ENCODE measurements around the gene ZNF536. TPM values are rescaled to one million over a fixed set of nuclear protein-coding genes. Genes with fewer than 3 reads are reported as not detected.

The ZNF536 gene
- total RNA-seq (2012; rRNA removed) (not detected in 2 replicates), polyA plus RNA-seq (2012; rRNA removed) (not detected in 2 replicates), Bru-seq, nascent RNA (not detected), BruChase-seq, experiment 1, labeled RNA remaining after a 6-hour chase (percentile 0 among the genes with signal in this experiment), BruChase-seq, experiment 2, labeled RNA remaining after a 2-hour chase (not detected)
- polyA plus RNA-seq (2012; cell fraction: cytosol; rRNA removed), result not detected in 2 replicates
- not detected in 2 replicates for polyA plus RNA-seq (2012; cell fraction: nucleus; rRNA removed; ENCODE audit: low replicate concordance)
- long read RNA-seq, result 0 reads

- in situ Hi-C loops (cut with MboI; ENCODE audit: low sequenced_read_pairs) (no loop called here), intact Hi-C loops (cut with micrococcal nuclease) (no loop called here), dilution Hi-C loops (cut with HindIII; ENCODE audit: low sequenced_read_pairs, unreplicated experiment) (no loop called here)
- Histone ChIP-seq H4K8ac (ENCODE audit: low read depth in 2 of 2, low read length in 2 of 2) (no peak within 1 kb of the TSS), H2AK9ac (replicated peaks; ENCODE audit: low read depth, low read length, poor library complexity) (no peak within 1 kb of the TSS), H3K27ac (ENCODE audit: insufficient read depth, low read length) (no peak within 1 kb of the TSS), H3K56ac (ENCODE audit: extremely low read depth, insufficient read depth, low read length) (no peak within 1 kb of the TSS), H2BK15ac (ENCODE audit: low read depth, low read length) (no peak within 1 kb of the TSS), H3K4me1 (ENCODE audit: control insufficient read depth, insufficient read depth, low read length) (no peaks in the 10 kb centered on the region), H3K4ac (ENCODE audit: low read depth, low read length) (no peak within 1 kb of the TSS), H3K9me1 (ENCODE audit: insufficient read depth, low read length) (no peaks in the 10 kb centered on the region), H2AFZ (replicated peaks; ENCODE audit: low read length, poor library complexity) (no peak within 1 kb of the TSS), H4K91ac (ENCODE audit: insufficient read depth, low read depth, low read length) (no peak within 1 kb of the TSS), H4K20me1 (ENCODE audit: insufficient read depth, low read length) (no peaks in the 10 kb centered on the region), H3K4me2 (ENCODE audit: low read depth, low read length) (no peak within 1 kb of the TSS), H3K18ac (ENCODE audit: low read depth, low read length) (no peak within 1 kb of the TSS), H2BK5ac (ENCODE audit: low read depth, low read length, poor library complexity, severe bottlenecking) (no peak within 1 kb of the TSS), H2AK5ac (ENCODE audit: low read depth, low read length) (no peak within 1 kb of the TSS), H3K23ac (ENCODE audit: low read depth, low read length) (no peak within 1 kb of the TSS), H3K79me1 (ENCODE audit: low read depth in 1 of 2, low read length in 2 of 2) (no peaks in the 10 kb centered on the region), H3K27me3 (ENCODE audit: control insufficient read depth, insufficient read depth, low read length) (no peaks in the 10 kb centered on the region), H3K9me3 (ENCODE audit: control insufficient read depth, insufficient read depth, low read length) (peaks cover 14% of the 10 kb centered on the region), H4K5ac (ENCODE audit: low read depth, low read length) (no peak within 1 kb of the TSS), H2BK120ac (ENCODE audit: low read depth, low read length) (no peak within 1 kb of the TSS), H3K9ac (ENCODE audit: low read depth, low read length) (no peak within 1 kb of the TSS), H2BK20ac (ENCODE audit: low read depth, low read length) (no peak within 1 kb of the TSS), H3K36me3 (ENCODE audit: control insufficient read depth, insufficient read depth, low read length) (no peaks in the 10 kb centered on the region), H3K14ac (replicated peaks; ENCODE audit: low read depth, low read length) (no peak within 1 kb of the TSS), H3K4me3 (ENCODE audit: insufficient read depth, low read depth, low read length) (no peak within 1 kb of the TSS)
- WGBS, 2 experiments (ENCODE audit: extremely low coverage in 2 of 2, insufficient read length in 1 of 2), result no CpG with 5 or more reads among the region's 9 CpGs
- ChIA-PET POLR2A (ENCODE audit: unreplicated experiment) (no interaction called here), CTCF (no interaction called here)
- BruUV-seq (replicated peaks), result no TSS peak
- DNase-seq, result no peak
- no peak for ATAC-seq (ENCODE audit: low read depth)
- TF ChIP-seq NFE2L2 (IDR thresholded peaks at IDR 0.05; ENCODE audit: low read depth, low read length) (no peak), MAFK (IDR thresholded peaks at IDR 0.05; ENCODE audit: low read depth, low read length) (no peak), ELK1 (IDR thresholded peaks at IDR 0.05; ENCODE audit: borderline replicate concordance, low read depth, low read length) (no peak), BHLHE40 (IDR thresholded peaks at IDR 0.05; ENCODE audit: low read depth, low read length) (no peak), CEBPB (IDR thresholded peaks at IDR 0.05; ENCODE audit: low read depth, low read length) (no peak), CHD1 (IDR thresholded peaks at IDR 0.05; ENCODE audit: low read depth, low read length) (no peak), MAZ (IDR thresholded peaks at IDR 0.05; ENCODE audit: borderline replicate concordance, low read depth, low read length) (no peak), USF2 (IDR thresholded peaks at IDR 0.05; ENCODE audit: low read depth, low read length) (no peak), RCOR1 (IDR thresholded peaks at IDR 0.05; ENCODE audit: insufficient replicate concordance, low read length) (no peak), POLR2A (IDR thresholded peaks at IDR 0.05; ENCODE audit: low read depth, low read length) (no peak), CTCF (conservative IDR thresholded peaks at IDR 0.05; ENCODE audit: low read depth, low read length) (no peak), FOS (IDR thresholded peaks at IDR 0.05; ENCODE audit: low read depth, low read length) (no peak), MXI1 (IDR thresholded peaks at IDR 0.05; ENCODE audit: borderline replicate concordance, low read depth, low read length) (no peak), RAD21 (IDR thresholded peaks at IDR 0.05; ENCODE audit: low read length) (no peak)
These were observed at the start of gene ZNF536 for GRCh38 chr19:30371960-30372824. TSS of gene ZNF536 (plus strand) at chr19:30372384. CDS start at chr19:30443563, 71,179 bp downstream.

Data from IMR-90 (cell line).